ENCODE results near the gene QARS1. TPM values are rescaled to one million over a fixed set of nuclear protein-coding genes. Genes with fewer than 3 reads are reported as not detected.

QARS1 gene
- total RNA-seq = 213 TPM

DNA sequence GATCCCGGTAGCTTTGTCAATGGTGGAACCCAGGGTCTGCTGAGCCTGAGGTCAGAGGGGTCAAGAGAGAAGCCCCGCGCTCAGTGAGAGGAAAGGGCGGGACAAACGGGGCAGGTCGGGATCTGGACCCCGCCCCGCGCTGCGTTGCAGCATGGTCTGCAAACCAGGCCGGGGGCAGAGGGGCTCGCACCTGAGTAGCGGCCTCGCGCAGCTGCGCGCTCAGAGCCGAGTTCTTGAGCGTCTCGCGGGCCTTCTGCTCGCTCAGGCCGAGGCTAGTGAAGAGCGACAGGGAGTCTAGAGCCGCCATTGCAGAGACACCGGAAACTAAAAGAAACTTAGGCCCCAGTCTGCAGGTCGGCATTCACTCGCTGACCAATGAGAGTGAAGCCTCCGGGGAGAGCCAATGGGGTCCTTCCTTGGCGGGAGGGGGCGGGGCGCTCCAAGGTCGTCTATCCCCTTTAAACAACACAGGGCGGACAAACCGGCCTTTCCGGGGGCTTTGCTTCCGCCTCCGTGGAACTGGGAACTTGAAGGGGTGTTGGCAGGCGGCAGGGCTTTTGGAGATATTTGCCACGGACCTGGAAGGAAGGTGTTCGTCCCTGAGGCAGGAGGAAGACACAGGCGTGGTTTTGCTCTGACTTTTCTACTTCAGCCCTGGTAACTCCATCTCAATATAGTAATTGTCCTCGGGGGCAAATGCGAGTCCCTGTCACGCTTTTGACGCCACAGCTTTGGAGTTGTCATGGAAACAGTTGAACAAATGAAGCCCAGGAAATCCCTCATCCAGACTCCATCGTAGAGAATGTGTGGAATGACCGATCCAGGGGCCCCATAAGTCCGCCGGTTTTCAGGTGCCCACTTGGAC is at the start of gene QARS1:
TSS of gene QARS1 (minus strand) at position 331 of the 865 bp plus-strand sequence. CDS start at position 307, 24 bp downstream.
- DNase-seq = peak; percentile 86

DNA sequence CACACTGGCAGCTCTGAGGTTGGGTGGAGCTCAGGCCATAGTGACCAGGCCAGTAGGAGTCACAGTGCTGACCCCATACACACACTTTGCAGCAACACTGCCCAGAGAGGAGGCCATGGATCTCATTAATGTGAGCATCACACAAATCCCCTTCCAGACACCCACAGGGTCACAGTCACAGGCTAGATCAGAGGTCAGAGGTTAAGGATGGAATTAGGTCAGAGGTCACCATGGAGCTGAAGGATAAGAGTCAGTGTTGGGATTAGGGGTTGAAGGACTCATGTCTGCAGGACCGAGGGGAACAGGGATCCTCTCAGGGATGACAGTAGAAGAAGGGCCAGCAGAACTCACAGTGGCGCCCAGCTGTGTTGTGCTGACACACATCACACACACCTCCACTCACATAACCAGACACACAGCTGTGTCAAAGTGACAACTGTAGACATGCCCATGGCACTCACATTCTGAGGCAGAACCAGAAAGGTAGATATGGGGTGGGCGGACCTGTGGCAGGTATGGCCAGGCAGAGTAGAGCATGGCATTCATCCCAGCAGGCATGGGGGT is 48.9 kb upstream of the QARS1 start:
- DNase-seq = no peak

DNA sequence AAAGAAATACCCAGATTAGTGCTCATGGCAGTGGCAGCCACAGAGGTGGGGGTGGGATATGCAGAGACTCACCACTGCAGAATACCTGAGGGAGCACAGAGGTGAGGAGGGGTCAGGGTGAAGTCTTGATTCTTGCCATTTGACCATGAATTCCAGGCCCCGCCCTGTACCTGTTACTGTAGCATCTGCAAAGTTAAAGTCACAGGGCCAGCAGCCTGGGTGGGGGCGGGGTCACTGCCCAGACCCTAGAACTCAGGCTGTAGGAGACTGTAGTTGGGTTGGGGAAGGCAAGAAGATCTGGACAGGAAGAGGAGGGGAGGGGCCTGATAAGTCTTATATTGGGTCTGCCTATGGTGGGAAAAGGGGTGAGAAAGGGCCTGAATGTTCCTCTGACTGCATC is 47.1 kb upstream of the QARS1 start:
- DNase-seq = no peak

GRCh38 chr3:49148159-49148558 is 43.6 kb upstream of the QARS1 start:
- DNase-seq = no peak

- DNase-seq = no peak
Measured at GRCh38 chr3:49140080-49140479, 35.5 kb upstream of the QARS1 start.

DNA sequence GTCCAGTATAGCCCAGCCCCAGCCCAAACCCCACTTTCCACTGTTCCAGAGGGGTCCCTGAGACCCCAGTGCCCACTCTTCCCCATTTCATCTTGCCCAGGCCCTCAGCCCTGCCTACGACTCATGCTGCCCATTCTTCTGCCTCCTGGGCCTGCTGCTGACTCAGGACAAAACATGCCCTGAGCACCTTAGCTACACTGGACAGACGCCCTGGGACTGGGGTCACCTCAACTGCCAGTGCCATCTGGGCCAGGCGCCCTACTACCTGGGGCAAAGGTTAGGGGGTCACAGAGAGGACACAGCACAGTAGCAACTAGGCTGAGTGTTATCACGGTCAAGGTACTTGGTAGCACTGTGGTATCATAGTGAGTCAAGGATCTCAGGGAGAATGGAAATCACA is 30.9 kb upstream of the QARS1 start:
- DNase-seq = no peak

DNA sequence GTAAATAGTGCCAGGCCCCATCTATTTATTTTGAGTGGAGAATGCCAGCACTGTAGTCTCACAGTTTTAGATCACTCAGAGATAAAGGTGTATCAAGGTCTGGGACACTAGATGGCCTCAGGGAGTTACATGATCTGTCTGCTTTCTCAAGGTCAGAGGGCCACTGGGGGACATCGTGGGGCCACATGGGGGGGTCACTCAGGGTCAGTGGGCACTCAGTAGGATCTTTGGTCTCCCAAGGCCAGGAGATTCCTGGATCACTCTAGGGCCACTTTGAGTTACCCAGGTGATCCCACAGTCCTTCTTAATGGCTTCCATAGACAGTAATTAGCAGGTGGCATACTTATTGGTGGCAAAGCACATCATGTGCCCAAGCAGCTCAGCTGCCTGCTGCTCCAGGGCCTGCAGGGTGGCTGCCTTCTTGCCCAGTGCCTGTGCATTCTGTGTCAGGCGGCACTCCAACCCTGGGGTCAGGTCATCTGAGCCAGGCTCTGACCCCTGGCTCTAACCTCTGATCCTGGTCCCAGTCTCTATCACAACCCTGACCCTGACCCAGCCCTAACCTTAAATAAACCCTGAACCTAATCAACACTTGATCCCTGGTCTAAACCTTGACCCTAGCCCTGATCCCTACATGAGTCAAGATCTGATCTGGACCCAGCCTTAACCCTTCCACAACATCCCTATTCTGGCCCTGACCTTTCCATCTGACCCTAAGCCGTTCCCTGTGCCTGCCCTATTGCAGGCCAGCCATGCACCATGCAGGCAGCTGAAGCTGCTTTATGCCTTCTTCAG is 30.1 kb upstream of the QARS1 start:
- DNase-seq = no peak

DNA sequence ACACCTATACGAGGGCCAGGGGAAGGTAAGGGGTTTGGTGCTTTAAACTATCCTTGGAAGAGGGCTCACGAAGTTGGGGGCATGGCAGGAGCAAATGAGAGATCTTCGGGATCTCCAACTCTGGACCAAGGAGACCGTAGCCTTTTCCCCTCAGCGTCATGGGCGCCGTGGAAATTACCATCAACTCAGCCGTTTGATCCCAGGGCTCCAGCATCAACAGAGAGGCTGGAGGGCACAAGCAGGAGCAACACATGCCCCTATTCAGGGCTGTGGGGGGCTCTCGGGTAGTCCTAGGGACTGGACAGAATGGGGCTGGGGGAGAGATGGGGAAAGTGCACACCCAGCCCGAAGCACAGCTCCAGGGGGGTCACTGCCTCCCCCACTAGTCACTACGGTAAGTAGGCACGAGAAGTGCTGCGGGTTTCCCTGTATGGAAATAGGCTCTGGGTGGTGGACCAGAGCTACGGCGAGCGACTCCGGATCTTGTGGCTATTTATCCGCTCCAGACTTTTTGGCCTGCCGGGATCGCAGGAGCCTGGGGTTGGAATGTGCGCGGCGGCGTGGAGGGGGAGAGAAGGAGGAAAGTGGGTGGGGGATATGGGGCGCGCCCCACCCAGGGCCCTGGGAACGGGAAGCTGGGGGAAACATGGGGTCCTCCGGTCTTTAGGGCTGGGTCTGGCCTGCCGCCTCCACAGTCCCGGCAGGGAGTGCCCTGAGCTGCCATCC is 28.8 kb upstream of the QARS1 start:
- peak; percentile 87 for DNase-seq

DNA sequence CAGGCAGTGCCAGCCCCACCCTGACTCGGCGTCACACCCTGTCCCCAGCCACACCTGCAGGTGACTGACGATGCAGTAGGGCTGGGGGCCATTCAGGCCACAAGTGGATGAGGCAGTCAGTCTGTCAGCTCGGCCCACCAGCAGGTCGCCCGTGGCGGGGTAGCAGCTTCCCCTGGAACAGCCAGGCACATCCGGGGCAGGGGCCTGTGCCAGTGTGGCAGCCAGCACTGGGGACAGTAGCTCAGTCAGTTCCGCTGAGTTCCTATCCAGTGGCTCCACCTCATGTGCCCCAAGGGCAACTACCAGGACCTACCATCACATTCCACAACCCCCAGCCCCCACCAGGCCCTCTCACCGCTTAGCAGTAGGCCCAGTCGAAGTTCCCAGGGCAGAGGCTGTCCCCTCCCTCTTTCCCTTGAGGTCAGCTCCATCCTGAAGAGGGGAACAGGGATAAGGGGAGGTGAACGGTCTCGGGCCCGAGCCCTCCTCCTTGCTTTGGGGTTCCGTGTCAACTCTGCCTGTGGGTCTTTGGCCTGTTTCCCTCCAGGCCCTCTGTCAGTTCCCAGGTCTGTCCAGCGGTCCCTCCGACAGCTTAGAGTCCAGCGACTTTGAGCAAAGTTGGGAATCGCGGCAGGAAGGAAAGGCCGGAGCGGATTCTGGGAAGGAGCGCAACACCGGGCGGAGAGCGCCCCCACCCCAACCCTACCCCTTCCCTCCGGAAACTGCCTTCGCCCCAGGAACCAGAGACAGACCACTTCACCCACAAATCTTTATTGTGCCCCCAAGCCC is 28.1 kb upstream of the QARS1 start, which contains the start of gene LAMB2:
TSS of gene LAMB2 (minus strand) at position 614 of the 789 bp plus-strand sequence. CDS start at position 431, 183 bp downstream.
- DNase-seq = peak; percentile 69

- DNase-seq = no peak
Measured at GRCh38 chr3:49132073-49132436, 27.5 kb upstream of the QARS1 start.

- DNase-seq = no peak
Measured at GRCh38 chr3:49131576-49131975, 27.0 kb upstream of the QARS1 start.

DNA sequence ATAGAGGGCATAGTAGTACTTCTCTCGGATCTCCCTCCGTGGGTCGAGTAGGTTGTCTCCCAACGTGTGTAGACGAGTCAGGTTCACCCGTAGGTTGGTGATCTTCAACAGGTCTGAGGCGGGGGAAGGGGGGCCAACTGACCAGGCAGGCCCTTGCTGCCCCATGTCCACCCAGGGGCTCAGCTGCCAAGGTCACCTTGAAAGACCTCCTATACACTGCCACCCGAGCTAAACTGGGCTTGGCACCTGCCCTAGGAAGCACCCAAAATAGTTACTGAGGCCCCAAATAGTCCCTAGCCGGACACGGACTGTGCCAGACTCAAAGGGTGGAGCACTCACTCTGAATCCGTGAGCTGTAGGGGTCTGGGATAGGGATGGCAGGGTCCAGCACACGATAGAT is 26.5 kb upstream of the QARS1 start:
- DNase-seq = no peak

DNA sequence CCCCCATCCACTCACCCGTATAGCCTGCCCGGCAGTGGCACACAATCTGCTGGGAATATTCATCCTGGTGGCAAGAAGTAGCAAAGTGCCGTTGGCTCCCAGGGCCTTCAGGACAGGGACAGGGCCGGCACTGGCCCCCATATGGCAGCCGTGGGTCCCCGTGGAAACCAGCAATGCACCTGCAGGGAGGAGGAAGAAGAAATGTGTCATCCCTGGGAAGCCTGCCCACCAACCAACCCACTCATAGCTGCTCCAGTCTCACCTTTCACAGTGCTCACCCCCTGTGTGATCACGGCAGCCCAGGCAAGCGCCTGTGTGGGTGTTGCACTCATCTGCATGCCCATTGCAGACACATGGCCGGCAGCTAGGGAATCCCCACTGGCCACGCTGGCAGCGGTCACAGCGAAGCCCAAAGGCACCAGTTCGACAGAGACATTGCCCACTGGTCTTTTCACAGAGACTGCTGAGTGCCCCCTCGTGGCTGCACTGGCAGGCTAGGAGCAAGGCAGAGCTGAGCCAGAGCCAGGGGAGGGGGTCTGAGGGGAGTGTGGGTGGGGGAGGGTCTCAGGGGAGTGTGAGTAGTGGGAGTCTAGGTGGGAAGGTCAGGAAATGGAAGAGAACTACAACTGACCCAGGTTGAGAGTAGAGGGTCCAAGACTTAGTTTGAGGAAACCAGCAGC is 20.6 kb upstream of the QARS1 start:
- DNase-seq = no peak

- DNase-seq = no peak
Measured at GRCh38 chr3:49124203-49124602, 19.6 kb upstream of the QARS1 start.

- no peak for DNase-seq
Measured at GRCh38 chr3:49123687-49124086, 19.1 kb upstream of the QARS1 start.

DNA sequence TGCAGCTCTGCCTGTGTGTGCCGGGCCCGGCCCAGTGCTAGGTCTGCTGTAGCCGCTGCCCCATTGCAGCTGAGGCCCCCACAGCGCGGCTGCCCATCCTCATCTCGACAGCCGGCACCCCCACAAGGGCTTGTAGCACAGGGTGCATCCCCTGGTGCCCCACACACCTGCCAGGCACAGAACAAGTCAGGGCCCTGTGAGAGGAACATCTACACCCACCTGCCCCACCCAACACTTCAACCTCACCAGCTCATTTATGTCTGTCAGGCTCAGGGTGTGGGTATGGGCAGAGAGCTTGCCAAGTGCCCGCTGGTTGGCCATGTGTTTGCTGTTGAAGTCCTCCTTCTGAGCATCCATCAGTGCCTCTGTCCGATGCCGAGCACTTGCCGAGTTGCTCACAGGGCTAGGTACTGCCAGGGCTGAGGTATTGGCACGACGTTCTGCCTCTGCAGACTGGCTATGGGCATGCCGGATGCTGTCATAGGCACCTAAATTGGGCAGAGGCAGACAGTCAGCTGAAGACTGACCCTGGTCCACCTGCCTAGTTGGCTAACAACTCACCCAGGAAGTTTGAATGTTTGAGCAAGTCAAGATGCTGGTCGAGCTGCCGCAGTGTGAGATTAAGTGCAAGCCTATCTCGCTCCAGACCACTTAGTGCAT is 18.5 kb upstream of the QARS1 start:
- DNase-seq = no peak

DNA sequence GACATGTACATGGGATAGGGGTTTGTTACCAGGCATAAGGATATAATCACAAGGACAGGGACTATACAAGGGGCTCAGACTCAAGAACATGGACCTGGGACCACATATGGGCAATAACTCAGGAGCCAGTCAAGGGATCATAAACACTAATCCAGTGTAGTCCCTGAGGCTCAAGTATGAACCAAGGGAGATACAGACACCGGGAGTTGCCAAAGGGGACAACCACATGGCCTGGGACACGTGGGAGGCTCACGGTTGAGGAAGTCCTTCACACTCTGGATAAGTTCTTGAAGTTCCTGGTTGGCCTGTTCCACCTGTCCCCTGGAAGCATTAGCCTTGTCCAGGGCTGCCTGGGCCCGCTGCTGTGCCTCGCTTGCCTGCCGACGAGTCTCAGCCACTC is 17.9 kb upstream of the QARS1 start:
- no peak for DNase-seq

DNA sequence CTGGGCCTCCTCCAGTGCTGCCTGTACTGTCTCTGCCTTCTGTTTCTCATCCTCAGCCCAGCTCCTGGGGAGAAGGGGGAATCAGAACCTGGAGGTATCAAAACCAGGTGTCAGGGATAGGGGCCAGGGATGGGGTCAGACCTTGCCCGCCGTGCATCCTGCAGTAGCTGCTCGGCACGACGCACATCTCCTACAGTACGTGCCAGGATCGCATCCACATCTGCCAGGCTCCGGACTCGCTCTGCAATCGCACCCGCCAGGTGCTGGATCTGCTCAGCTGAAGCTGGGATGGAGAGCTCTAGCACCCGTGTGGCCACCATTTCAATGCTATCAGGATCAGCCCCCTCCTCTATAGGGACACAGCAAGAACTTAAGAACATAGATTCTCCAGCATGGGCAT is 17.5 kb upstream of the QARS1 start:
- DNase-seq = no peak

GRCh38 chr3:49121132-49121736 is 16.7 kb upstream of the QARS1 start:
- no peak for DNase-seq

Measured in skin of body (tissue), 2 donors.